Testis (tissue), 3 donors: ENCODE data around the gene GP1BB. TPM values are rescaled to one million over a fixed set of nuclear protein-coding genes. Genes with fewer than 3 reads are reported as not detected.
A peak's percentile ranks its signal among the peaks of the same experiment; 100 is the strongest.

Experiments
- DNase-seq: peaks from one replicate; pipeline ENCODE4 v3.0.0-alpha.2; 2019
- H3K27ac ChIP-seq, 2 donors: fragments of 200-600 bp; sonication (generic); one replicate each; pipeline ENCODE4 v1.5.1; 2019
- H3K27me3 ChIP-seq: fragments of 200-600 bp; sonication (generic); one replicate; pipeline ENCODE4 v1.5.1; 2019
- H3K36me3 ChIP-seq: fragments of 200-600 bp; sonication (generic); one replicate; pipeline ENCODE4 v1.5.1; 2017; ENCODE audit warnings: low read depth; ENCODE audit errors: missing control alignments
- H3K4me1 ChIP-seq: fragments of 200-600 bp; sonication (generic); one replicate; pipeline ENCODE4 v1.5.1; 2019
- H3K4me3 ChIP-seq, 2 donors: fragments of 200-600 bp; sonication (generic); one replicate each; pipeline ENCODE4 v1.5.1; 2017 to 2019
- H3K9me3 ChIP-seq: fragments of 200-600 bp; sonication (generic); one replicate; pipeline ENCODE4 v1.5.1; 2017
- POLR2A ChIP-seq: fragments of 450-650 bp; IDR thresholded peaks from one replicate; pipeline ENCODE4 v1.6.1; 2017; ENCODE audit warnings: antibody characterized with exemption, mild to moderate bottlenecking, moderate library complexity
- whole genome bisulfite sequencing, 2 donors: methylation state at CpG; one replicate each; pipeline ENCODE4 v1.1.5; 2018; 5-methylcytosine and 5-hydroxymethylcytosine counted together
- intact Hi-C: fragments of 100-400 bp; cut with DNase I; formaldehyde crosslinking; loops from one replicate; pipeline ENCODE4 v1.15.1; 2023; ENCODE audit warnings: low total_unique reads
- polyA plus RNA-seq: library from polyadenylated mRNA; stranded (reverse); fragments of 350-450 nt; fragmentation: Illumina TruSeq; extraction: RNeasy Lipid Tissue Mini Kit (QIAGEN cat#74804); gene quantifications from one replicate; pipeline ENCODE4 v1.2.3, GENCODE V29; 2014; ENCODE audit warnings: low read depth, low replicate concordance; ENCODE audit not compliant: insufficient read depth
- total RNA-seq, 2 donors: library from RNA; depleted of rRNA; stranded (reverse); fragments of >200 nt; gene quantifications; one replicate each; pipeline ENCODE4 v1.2.3, GENCODE V29; 2016
- TF ChIP-seq, protein P1 (sequence below), 3 experiments: fragments of 450-650 bp in 2 of 3; fragments of 200-600 bp in 1 of 3; sonication (generic) in 1 of 3; IDR thresholded peaks; one replicate each; pipeline ENCODE4 v1.5.1; 2016 to 2019; ENCODE audit warnings: antibody characterized with exemption in 3 of 3, mild to moderate bottlenecking in 2 of 3, moderate library complexity in 1 of 3

GP1BB gene
- total and polyA plus RNA-seq, 3 donors from 2014 or later: 28.0 to 65.1 TPM; not detected in 1

DNA sequence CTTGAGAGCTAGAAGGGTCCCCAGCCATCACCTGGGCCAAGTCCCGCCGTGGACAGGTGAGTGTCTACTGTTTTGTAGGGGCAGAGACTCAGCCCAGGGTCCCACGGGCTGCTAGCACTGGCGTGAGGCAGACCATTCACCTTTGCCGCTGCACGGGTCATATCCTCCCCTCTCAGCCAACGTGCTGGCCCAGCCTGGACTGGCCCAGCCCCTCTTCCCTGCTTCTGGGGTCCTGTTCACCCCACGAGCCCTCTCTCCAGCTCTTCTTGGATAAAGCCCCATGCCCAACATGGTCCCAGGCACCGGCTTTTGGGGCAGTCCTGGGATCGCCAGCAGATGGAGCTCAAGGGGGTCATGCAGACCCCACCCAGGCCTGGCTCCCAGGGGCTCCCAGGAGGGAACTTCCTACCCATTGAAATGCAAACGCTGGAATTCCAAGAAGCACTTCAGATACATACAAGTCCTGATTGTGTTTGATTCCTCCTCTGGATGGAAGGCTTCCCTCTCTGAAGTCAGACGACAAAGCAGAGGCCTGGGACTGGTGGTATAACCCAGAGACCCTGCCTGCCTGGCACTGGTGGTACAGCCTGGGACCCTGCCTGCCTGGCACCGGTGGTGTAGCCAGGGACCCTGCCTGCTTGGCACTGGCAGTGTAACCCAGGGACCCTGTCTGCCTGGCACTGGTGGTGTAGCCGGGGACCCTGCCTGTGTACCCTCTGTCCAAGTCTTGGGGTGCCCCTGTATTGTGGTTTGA is 18.0 kb upstream of the GP1BB start:
- no peaks in the 10 kb centered on the region for H3K27me3 ChIP-seq
- peak; percentile 8 for DNase-seq
- no peaks in the 10 kb centered on the region for H3K4me1 ChIP-seq
- H3K9me3 ChIP-seq: no peaks in the 10 kb centered on the region
- 77 to 83% methylated on average over 6 to 14 of the region's 14 CpGs for WGBS, 2 donors
- intact Hi-C loops: no loop called here
- no peak overlapping the region for H3K27ac ChIP-seq
- no peaks in the 10 kb centered on the region for H3K36me3 ChIP-seq
- TF ChIP-seq, protein P1, sequence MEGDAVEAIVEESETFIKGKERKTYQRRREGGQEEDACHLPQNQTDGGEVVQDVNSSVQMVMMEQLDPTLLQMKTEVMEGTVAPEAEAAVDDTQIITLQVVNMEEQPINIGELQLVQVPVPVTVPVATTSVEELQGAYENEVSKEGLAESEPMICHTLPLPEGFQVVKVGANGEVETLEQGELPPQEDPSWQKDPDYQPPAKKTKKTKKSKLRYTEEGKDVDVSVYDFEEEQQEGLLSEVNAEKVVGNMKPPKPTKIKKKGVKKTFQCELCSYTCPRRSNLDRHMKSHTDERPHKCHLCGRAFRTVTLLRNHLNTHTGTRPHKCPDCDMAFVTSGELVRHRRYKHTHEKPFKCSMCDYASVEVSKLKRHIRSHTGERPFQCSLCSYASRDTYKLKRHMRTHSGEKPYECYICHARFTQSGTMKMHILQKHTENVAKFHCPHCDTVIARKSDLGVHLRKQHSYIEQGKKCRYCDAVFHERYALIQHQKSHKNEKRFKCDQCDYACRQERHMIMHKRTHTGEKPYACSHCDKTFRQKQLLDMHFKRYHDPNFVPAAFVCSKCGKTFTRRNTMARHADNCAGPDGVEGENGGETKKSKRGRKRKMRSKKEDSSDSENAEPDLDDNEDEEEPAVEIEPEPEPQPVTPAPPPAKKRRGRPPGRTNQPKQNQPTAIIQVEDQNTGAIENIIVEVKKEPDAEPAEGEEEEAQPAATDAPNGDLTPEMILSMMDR (IDR thresholded peaks at IDR 0.05): no peak
- TF ChIP-seq POLR2A: no peak
- H3K4me3 ChIP-seq: no peak overlapping the region

DNA sequence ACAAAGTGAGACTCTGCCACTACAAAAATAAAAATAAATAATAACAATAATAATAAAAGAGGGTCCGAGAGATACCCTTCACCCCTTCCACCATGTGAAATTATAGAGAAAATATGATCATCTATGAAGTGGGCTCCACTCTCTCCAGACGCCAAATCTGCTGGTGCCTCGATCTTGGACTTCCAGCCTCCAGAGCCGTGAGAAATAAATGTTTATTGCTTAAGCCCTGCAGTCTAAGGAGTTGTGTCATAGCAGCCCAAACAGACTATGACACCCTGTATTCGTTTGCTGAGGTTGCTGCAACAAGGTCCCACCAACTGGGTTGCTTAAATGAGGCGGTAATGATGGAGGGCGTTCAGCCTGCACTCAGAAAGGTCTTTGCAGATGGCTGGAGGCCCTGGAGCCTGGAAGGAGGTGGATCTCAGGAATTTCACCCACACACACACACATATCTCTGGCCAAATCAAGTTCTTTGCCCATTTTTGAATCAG is 16.6 kb upstream of the GP1BB start:
- no peaks in the 10 kb centered on the region for H3K27me3 ChIP-seq
- H3K27ac ChIP-seq: no peak overlapping the region
- no peaks in the 10 kb centered on the region for H3K4me1 ChIP-seq

DNA sequence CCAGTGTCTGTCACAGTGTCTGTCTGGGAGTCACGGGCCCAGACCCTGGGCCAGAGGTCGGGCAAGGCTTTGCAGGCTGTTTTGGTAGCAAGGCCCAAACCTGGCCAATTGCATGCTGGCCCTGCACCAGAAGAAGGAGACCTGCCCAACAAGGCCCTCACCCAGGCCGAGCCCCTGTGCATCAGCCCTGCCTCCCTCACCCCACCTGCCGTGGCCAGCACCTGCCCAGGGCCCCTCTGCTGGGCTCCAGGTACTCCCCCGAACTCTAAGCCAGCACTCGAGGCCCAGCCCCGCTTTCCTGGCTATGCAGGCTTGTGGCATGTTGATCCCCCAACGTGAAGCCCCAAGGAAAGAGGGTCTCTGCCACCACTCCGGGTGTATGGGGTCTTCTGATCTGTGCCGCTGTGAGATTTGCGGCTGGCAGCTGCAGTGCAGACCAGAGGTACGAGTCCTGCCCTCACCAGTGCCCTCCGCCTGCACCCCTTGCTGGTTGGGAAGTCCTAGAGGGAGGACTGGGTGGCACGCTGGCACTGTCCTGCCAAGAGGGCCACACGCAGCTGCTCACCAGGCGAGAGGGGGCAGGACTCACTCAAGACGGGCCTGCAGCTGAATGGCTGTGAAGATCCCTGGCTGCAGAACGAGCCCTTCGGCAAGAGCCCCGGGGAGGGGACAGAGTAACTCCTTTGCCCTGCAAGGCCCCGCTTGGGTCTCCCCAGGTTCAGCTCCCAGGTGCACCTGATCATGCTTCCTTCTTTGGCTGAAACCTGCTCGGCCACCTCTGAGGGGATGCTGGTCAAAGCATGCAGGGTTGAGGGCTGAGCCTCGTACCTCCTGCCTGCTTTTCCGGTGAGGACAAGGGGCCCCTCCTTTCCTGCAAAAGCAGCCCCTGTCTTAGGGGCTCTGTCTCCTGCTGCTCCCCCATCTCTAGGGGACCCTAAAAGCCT is 15.7 kb upstream of the GP1BB start:
- no peaks in the 10 kb centered on the region for H3K27me3 ChIP-seq
- H3K4me1 ChIP-seq: no peaks in the 10 kb centered on the region
- no peak overlapping the region for H3K4me3 ChIP-seq
- no peaks in the 10 kb centered on the region for H3K36me3 ChIP-seq
- no peak overlapping the region for H3K27ac ChIP-seq
- no peaks in the 10 kb centered on the region for H3K9me3 ChIP-seq
- no peak for DNase-seq
- intact Hi-C loops: no loop called here
- WGBS, 2 donors: 91% methylated on average over 10 to 24 of the region's 24 CpGs
- TF ChIP-seq POLR2A: no peak
- TF ChIP-seq, protein P1 (IDR thresholded peaks at IDR 0.05): no peak

More for the DNA sequence above, 16.6 kb upstream of the GP1BB start:
- intact Hi-C loops: no loop called here
- TF ChIP-seq POLR2A: no peak
- TF ChIP-seq, protein P1 (IDR thresholded peaks at IDR 0.05): no peak
- WGBS, 2 donors: 93 to 95% methylated on average over 7 of the region's 7 CpGs
- no peak for DNase-seq
- Histone ChIP-seq H3K4me3 (no peak overlapping the region), H3K36me3 (no peaks in the 10 kb centered on the region), H3K9me3 (no peaks in the 10 kb centered on the region)

GRCh38 chr22:19708321-19709011 is 14.9 kb upstream of the GP1BB start:
- Histone ChIP-seq H3K4me3 (no peak overlapping the region), H3K27me3 (no peaks in the 10 kb centered on the region), H3K27ac (no peak overlapping the region), H3K9me3 (no peaks in the 10 kb centered on the region), H3K4me1 (no peaks in the 10 kb centered on the region), H3K36me3 (no peaks in the 10 kb centered on the region)
- intact Hi-C loops: no loop called here
- 75 to 83% methylated on average over 8 to 19 of the region's 20 CpGs for WGBS, 2 donors
- TF ChIP-seq, protein P1 (IDR thresholded peaks at IDR 0.05): no peak
- TF ChIP-seq POLR2A: no peak
- DNase-seq: no peak
